WTC11 (cell line): Measurements from ENCODE around the gene KLHL35. TPM values are rescaled to one million over a fixed set of nuclear protein-coding genes. Genes with fewer than 3 reads are reported as not detected.

Experiments used
- ATAC-seq: fragments of 200-7000 bp; cut with Tn5 transposase; 2 replicates; pipeline ENCODE4 v1.10.0; 2021; ENCODE audit warnings: mild to moderate bottlenecking, moderate library complexity
- CTCF ChIA-PET: fragments of 300-600 bp; sonication (Branson Sonifier 250); formaldehyde crosslinking; loops from one replicate; lab custom pipeline; 2021; ENCODE audit warnings: antibody characterized with exemption; lab: Charles Lee
- POLR2A ChIA-PET: fragments of 350-600 bp; sonication (Branson Sonifier 250); formaldehyde crosslinking; loops from one replicate; lab custom pipeline; 2021; ENCODE audit warnings: antibody characterized with exemption; lab: Charles Lee
- DNase-seq: peaks from one replicate; pipeline ENCODE4 v3.0.0; 2021; ENCODE audit warnings: low spot score
- H3K27ac Mint-ChIP-seq: 2 replicates; pipeline ENCODE4 v1.8.0; 2021; ENCODE audit warnings: mixed read lengths
- H3K27me3 Mint-ChIP-seq: 2 replicates; pipeline ENCODE4 v1.8.0; 2021; ENCODE audit warnings: low read depth, mild to moderate bottlenecking, moderate library complexity, mixed read lengths
- H3K36me3 Mint-ChIP-seq: 2 replicates; pipeline ENCODE4 v1.8.0; 2021; ENCODE audit warnings: mixed read lengths
- H3K4me1 Mint-ChIP-seq: 2 replicates; pipeline ENCODE4 v1.8.0; 2022; ENCODE audit warnings: mixed read lengths
- H3K4me3 Mint-ChIP-seq: 2 replicates; pipeline ENCODE4 v1.8.0; 2021; ENCODE audit warnings: mild to moderate bottlenecking, moderate library complexity, mixed read lengths
- H3K9me3 Mint-ChIP-seq: 2 replicates; pipeline ENCODE4 v1.8.0; 2021; ENCODE audit warnings: mixed read lengths
- E2F1 ChIP-seq: sonication (generic); formaldehyde crosslinking; IDR thresholded peaks from 2 replicates; pipeline ENCODE4 v1.8.0; 2022; ENCODE audit warnings: mild to moderate bottlenecking, missing genetic modification reagents
- EMX1 ChIP-seq: fragments of 250-450 bp; sonication (Bioruptor Pico); IDR thresholded peaks from 2 replicates; pipeline ENCODE4 v1.8.0; 2021; ENCODE audit warnings: mild to moderate bottlenecking
- FOXP4 ChIP-seq: sonication (generic); formaldehyde crosslinking; IDR thresholded peaks from 2 replicates; pipeline ENCODE4 v1.8.0; 2022; ENCODE audit warnings: mild to moderate bottlenecking, missing genetic modification reagents
- GRHL2 ChIP-seq: fragments of 250-450 bp; sonication (Bioruptor Pico); IDR thresholded peaks from 2 replicates; pipeline ENCODE4 v1.8.0; 2022; ENCODE audit warnings: mild to moderate bottlenecking, moderate library complexity; ENCODE audit not compliant: insufficient replicate concordance, severe bottlenecking
- GTF2I ChIP-seq: fragments of 250-450 bp; sonication (Bioruptor Pico); conservative IDR thresholded peaks from 2 replicates; pipeline ENCODE4 v1.4.0; 2021; ENCODE audit warnings: mild to moderate bottlenecking
- HMGA2 ChIP-seq: fragments of 250-450 bp; sonication (Bioruptor Pico); IDR thresholded peaks from 2 replicates; pipeline ENCODE4 v1.4.0; 2021; ENCODE audit warnings: mild to moderate bottlenecking, moderate library complexity
- IRF2 ChIP-seq: sonication (generic); formaldehyde crosslinking; IDR thresholded peaks from 2 replicates; pipeline ENCODE4 v1.8.0; 2022; ENCODE audit warnings: low read depth, missing genetic modification reagents, borderline replicate concordance
- JAZF1 ChIP-seq: fragments of 250-450 bp; sonication (Bioruptor Pico); IDR thresholded peaks from 2 replicates; pipeline ENCODE4 v1.9.0; 2021; ENCODE audit warnings: moderate library complexity, mild to moderate bottlenecking, inconsistent platforms
- MXD4 ChIP-seq: fragments of 250-450 bp; sonication (Bioruptor Pico); IDR thresholded peaks from 2 replicates; pipeline ENCODE4 v1.8.0; 2021; ENCODE audit warnings: mild to moderate bottlenecking, moderate library complexity, borderline replicate concordance
- NR2C2 ChIP-seq: sonication (generic); formaldehyde crosslinking; IDR thresholded peaks from 2 replicates; pipeline ENCODE4 v1.8.0; 2022; ENCODE audit warnings: mild to moderate bottlenecking, missing genetic modification reagents
- NR3C1 ChIP-seq: sonication (generic); formaldehyde crosslinking; conservative IDR thresholded peaks from 2 replicates; pipeline ENCODE4 v1.8.1; 2023; ENCODE audit warnings: low read depth, mild to moderate bottlenecking, missing genetic modification reagents
- OVOL2 ChIP-seq: fragments of 250-450 bp; sonication (Bioruptor Pico); IDR thresholded peaks from 2 replicates; pipeline ENCODE4 v1.9.0; 2021; ENCODE audit warnings: mild to moderate bottlenecking, borderline replicate concordance
- SMAD3 ChIP-seq: sonication (generic); formaldehyde crosslinking; IDR thresholded peaks from 2 replicates; pipeline ENCODE4 v1.8.0; 2022; ENCODE audit warnings: missing genetic modification reagents, mild to moderate bottlenecking, borderline replicate concordance
- SOX15 ChIP-seq: fragments of 250-450 bp; sonication (Bioruptor Pico); IDR thresholded peaks from 2 replicates; pipeline ENCODE4 v1.9.0; 2021; ENCODE audit warnings: mild to moderate bottlenecking
- TEAD1 ChIP-seq: sonication (generic); formaldehyde crosslinking; IDR thresholded peaks from 2 replicates; pipeline ENCODE4 v1.8.0; 2022; ENCODE audit warnings: mild to moderate bottlenecking, missing genetic modification reagents
- ZNF138 ChIP-seq: sonication (generic); formaldehyde crosslinking; conservative IDR thresholded peaks from 2 replicates; pipeline ENCODE4 v1.8.1; 2022; ENCODE audit warnings: mild to moderate bottlenecking, moderate library complexity, missing genetic modification reagents
- ZNF317 ChIP-seq: sonication (generic); formaldehyde crosslinking; IDR thresholded peaks from 2 replicates; pipeline ENCODE4 v1.8.1; 2023; ENCODE audit warnings: low read depth, mild to moderate bottlenecking, moderate library complexity, missing genetic modification reagents, borderline replicate concordance
- ZNF416 ChIP-seq: fragments of 250-450 bp; sonication (Bioruptor Pico); IDR thresholded peaks from 2 replicates; pipeline ENCODE4 v1.9.0; 2021; ENCODE audit warnings: mild to moderate bottlenecking, inconsistent platforms
- ZNF671 ChIP-seq: fragments of 250-450 bp; sonication (Bioruptor Pico); IDR thresholded peaks from 2 replicates; pipeline ENCODE4 v1.8.0; 2021; ENCODE audit warnings: mild to moderate bottlenecking
- total RNA-seq: library from RNA; stranded (reverse); gene quantifications from 3 replicates; pipeline ENCODE4 v1.2.3, GENCODE V29; 2021
- TF ChIP-seq, protein P1 (sequence below): sonication (generic); formaldehyde crosslinking; IDR thresholded peaks from 2 replicates; pipeline ENCODE4 v1.8.1; 2022; ENCODE audit warnings: low read depth, missing genetic modification reagents, borderline replicate concordance
- TF ChIP-seq, protein P2 (sequence below): sonication (generic); formaldehyde crosslinking; IDR thresholded peaks from 2 replicates; pipeline ENCODE4 v1.8.1; 2023; ENCODE audit warnings: mild to moderate bottlenecking, missing genetic modification reagents
- TF ChIP-seq, protein P3 (sequence below): sonication (generic); formaldehyde crosslinking; IDR thresholded peaks from 2 replicates; pipeline ENCODE4 v1.8.0; 2023; ENCODE audit warnings: missing genetic modification reagents

KLHL35 gene
- total RNA-seq, 1 experiment from 2014 or later, result 0.22 TPM

DNA sequence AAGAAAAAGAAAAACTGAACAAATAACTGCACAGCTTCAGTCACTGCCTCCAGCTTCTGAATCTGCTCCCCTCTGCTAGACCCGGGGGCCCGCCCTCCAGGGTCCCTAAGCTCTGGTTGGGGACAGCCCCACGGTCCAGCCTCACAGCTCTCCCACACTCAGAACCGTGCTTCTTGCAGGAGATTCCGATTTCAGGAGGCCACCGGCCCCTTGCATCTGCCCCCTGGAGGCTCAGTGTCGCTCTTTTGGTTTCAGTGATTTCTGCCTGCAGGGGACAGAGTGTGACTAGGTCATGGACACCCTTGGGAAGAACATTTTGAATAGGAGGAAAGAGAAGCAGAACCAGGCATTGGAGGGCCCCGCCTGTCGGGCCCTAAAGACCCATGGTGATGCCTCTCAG, 56.8 kb downstream of the KLHL35 start (continued):
- no peak for TF ChIP-seq OVOL2
- TF ChIP-seq TEAD1, result no peak
- no peak for TF ChIP-seq EMX1 (CRISPR knock-in tag)
- no peak for TF ChIP-seq IRF2 (CRISPR knock-in tag)
- no peak for TF ChIP-seq ZNF671 (CRISPR knock-in tag)

DNA sequence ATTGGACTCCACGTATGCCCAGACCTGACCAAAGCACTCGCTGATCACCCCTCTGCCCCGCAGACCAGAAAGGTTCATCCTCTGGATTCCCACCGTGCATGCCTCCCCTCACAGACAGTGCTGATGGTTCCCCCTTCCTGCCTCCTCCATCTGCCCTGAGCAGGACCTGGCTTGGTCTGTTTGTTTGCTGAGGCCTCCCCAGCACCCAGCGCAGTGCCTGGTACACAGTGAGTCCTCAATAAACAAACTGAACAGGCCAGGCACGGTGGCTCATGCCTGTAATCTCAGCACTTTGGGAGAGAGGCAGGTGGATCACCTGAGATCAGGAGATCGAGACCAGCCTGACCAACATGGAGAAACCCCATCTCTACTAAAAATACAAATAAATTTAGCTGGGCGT, 57.4 kb downstream of the KLHL35 start:
- TF ChIP-seq SMAD3 (CRISPR knock-in tag) (no peak), GRHL2 (CRISPR knock-in tag) (no peak), NR3C1 (no peak), ZNF671 (CRISPR knock-in tag) (no peak), HMGA2 (CRISPR knock-in tag) (no peak), ZNF416 (no peak), NR2C2 (CRISPR knock-in tag) (no peak), ZNF138 (CRISPR knock-in tag) (no peak), MXD4 (CRISPR knock-in tag) (no peak), IRF2 (CRISPR knock-in tag) (no peak), OVOL2 (no peak), SOX15 (CRISPR knock-in tag) (no peak), GTF2I (CRISPR knock-in tag) (no peak), ZNF317 (no peak), JAZF1 (no peak)
- TF ChIP-seq, protein P1, sequence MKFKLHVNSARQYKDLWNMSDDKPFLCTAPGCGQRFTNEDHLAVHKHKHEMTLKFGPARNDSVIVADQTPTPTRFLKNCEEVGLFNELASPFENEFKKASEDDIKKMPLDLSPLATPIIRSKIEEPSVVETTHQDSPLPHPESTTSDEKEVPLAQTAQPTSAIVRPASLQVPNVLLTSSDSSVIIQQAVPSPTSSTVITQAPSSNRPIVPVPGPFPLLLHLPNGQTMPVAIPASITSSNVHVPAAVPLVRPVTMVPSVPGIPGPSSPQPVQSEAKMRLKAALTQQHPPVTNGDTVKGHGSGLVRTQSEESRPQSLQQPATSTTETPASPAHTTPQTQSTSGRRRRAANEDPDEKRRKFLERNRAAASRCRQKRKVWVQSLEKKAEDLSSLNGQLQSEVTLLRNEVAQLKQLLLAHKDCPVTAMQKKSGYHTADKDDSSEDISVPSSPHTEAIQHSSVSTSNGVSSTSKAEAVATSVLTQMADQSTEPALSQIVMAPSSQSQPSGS (CRISPR knock-in tag), result no peak
- TF ChIP-seq, protein P2, sequence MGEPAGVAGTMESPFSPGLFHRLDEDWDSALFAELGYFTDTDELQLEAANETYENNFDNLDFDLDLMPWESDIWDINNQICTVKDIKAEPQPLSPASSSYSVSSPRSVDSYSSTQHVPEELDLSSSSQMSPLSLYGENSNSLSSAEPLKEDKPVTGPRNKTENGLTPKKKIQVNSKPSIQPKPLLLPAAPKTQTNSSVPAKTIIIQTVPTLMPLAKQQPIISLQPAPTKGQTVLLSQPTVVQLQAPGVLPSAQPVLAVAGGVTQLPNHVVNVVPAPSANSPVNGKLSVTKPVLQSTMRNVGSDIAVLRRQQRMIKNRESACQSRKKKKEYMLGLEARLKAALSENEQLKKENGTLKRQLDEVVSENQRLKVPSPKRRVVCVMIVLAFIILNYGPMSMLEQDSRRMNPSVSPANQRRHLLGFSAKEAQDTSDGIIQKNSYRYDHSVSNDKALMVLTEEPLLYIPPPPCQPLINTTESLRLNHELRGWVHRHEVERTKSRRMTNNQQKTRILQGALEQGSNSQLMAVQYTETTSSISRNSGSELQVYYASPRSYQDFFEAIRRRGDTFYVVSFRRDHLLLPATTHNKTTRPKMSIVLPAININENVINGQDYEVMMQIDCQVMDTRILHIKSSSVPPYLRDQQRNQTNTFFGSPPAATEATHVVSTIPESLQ (CRISPR knock-in tag), result no peak
- TF ChIP-seq, protein P3, sequence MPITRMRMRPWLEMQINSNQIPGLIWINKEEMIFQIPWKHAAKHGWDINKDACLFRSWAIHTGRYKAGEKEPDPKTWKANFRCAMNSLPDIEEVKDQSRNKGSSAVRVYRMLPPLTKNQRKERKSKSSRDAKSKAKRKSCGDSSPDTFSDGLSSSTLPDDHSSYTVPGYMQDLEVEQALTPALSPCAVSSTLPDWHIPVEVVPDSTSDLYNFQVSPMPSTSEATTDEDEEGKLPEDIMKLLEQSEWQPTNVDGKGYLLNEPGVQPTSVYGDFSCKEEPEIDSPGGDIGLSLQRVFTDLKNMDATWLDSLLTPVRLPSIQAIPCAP, result no peak
- TF ChIP-seq, all 79 proteins: peak for 0
- Mint-ChIP-seq H3K36me3 (no peaks in the 10 kb centered on the region), H3K4me3 (no peak overlapping the region), H3K4me1 (peaks cover 9% of the 10 kb centered on the region), H3K27ac (no peak overlapping the region), H3K27me3 (no peaks in the 10 kb centered on the region), H3K9me3 (no peaks in the 10 kb centered on the region)
- ChIA-PET CTCF (interaction anchor here (0.6 to 5.4 kb wide), 7 partner anchors 10 to 95 kb away, joined by 3 to 24 read pairs (median 8); no protein-coding TSS in a partner anchor), POLR2A (no interaction called here)
- no peak for ATAC-seq
- DNase-seq, result no peak

GRCh38 chr11:75374646-75375045, 58.4 kb downstream of the KLHL35 start:
- Mint-ChIP-seq H3K9me3 (no peaks in the 10 kb centered on the region), H3K27me3 (no peaks in the 10 kb centered on the region), H3K4me1 (peaks cover 11% of the 10 kb centered on the region; the same call in 1 of the 2 replicates), H3K36me3 (no peaks in the 10 kb centered on the region), H3K4me3 (no peak overlapping the region), H3K27ac (no peak overlapping the region)
- CTCF ChIA-PET, result interaction anchor here (0.6 to 5.4 kb wide), 5 partner anchors 14 to 107 kb away, joined by 3 to 24 read pairs (median 8); no protein-coding TSS in a partner anchor
- no peak for DNase-seq
- POLR2A ChIA-PET, result no interaction called here
- ATAC-seq, result no peak
- TF ChIP-seq FOXP4 (CRISPR knock-in tag) (no peak), E2F1 (CRISPR knock-in tag) (no peak)
- TF ChIP-seq, protein P2 (CRISPR knock-in tag), result no peak
